ENCODE measurements around the gene SPTBN1.

DNA sequence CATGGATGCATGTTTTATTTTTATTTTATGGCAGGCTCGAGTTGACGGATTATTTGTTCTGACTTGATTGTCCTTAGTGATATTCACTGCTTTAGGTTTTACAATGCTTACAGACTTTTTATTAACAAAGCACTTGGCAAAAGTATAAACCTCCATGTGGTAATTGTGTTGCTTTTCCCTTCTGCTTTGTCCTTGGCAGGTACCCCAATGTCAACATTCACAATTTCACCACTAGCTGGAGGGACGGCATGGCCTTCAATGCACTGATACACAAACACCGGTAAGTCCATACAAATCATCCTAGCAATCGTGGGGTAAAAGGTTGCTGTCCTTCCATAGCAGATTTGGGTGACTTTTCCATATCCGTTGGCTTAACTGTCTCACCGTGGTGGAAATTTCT is 161.3 kb downstream of the SPTBN1 start:
- TF ChIP-seq POLR2A (IDR thresholded peaks at IDR 0.05) (no peak), CTCF (IDR thresholded peaks at IDR 0.05) (no peak)
